Measurements from ENCODE around the gene LPP. TPM values are rescaled to one million over a fixed set of nuclear protein-coding genes. Genes with fewer than 3 reads are reported as not detected.
A peak's percentile ranks its signal among the peaks of the same experiment; 100 is the strongest.

Gene LPP
- total RNA-seq, 6 donors from 2014 or later = 86.0 to 196 (median 160) TPM

- 92 to 95% methylated on average over 5 of the region's 5 CpGs for WGBS, 2 donors
- no peak for ATAC-seq (ENCODE audit: low FRiP score in 2 of 2)
- TF ChIP-seq EP300 (IDR thresholded peaks at IDR 0.05) = no peak
- no peak for DNase-seq
- Histone ChIP-seq H3K27me3 (no peaks in the 10 kb centered on the region), H3K36me3 (no peaks in the 10 kb centered on the region), H3K4me1 (no peaks in the 10 kb centered on the region), H3K27ac (no peak overlapping the region), H3K9me3 (no peaks in the 10 kb centered on the region), H3K4me3 (no peak overlapping the region)
Observed at GRCh38 chr3:188754267-188754666, 600.3 kb downstream of the LPP start.

- ATAC-seq (ENCODE audit: low FRiP score in 2 of 2) = no peak
- TF ChIP-seq POLR2A (IDR thresholded peaks at IDR 0.05) = no peak
- TF ChIP-seq EP300 (IDR thresholded peaks at IDR 0.05) = no peak
- no peak for TF ChIP-seq CTCF (IDR thresholded peaks at IDR 0.05)
- TF ChIP-seq POLR2AphosphoS5 (IDR thresholded peaks at IDR 0.05) = no peak
Observed at GRCh38 chr3:188756241-188756640, 602.3 kb downstream of the LPP start.

GRCh38 chr3:188759336-188760005 lies 605.5 kb downstream of the LPP start:
- Histone ChIP-seq H3K27ac (no peak overlapping the region), H3K4me3 (no peak overlapping the region), H3K36me3 (no peaks in the 10 kb centered on the region), H3K4me1 (peaks cover 0 to 6% (median 5%) of the 10 kb centered on the region in 4 donors), H3K27me3 (no peaks in the 10 kb centered on the region), H3K9me3 (no peaks in the 10 kb centered on the region)
- no peak for DNase-seq
- ATAC-seq (ENCODE audit: low FRiP score in 2 of 2) = no peak
- 87 to 96% methylated on average over 5 of the region's 5 CpGs for WGBS, 2 donors
- TF ChIP-seq POLR2A (IDR thresholded peaks at IDR 0.05) (no peak), EP300 (IDR thresholded peaks at IDR 0.05) (no peak)

More at GRCh38 chr3:188756241-188756640, 602.3 kb downstream of the LPP start:
- Histone ChIP-seq H3K4me3 (no peak overlapping the region), H3K27ac (no peak overlapping the region), H3K27me3 (no peaks in the 10 kb centered on the region), H3K4me1 (peaks cover 0 to 5% (median 4%) of the 10 kb centered on the region in 4 donors), H3K9me3 (no peaks in the 10 kb centered on the region), H3K36me3 (no peaks in the 10 kb centered on the region)
- no peak for DNase-seq
- WGBS, 2 donors = 99 to 100% methylated on average over 3 of the region's 3 CpGs

- no peaks in the 10 kb centered on the region for H3K27me3 ChIP-seq
- no peak for ATAC-seq (ENCODE audit: low FRiP score in 2 of 2)
- H3K4me1 ChIP-seq = peaks cover 0 to 13% (median 7%) of the 10 kb centered on the region in 4 donors
- TF ChIP-seq POLR2AphosphoS5 (IDR thresholded peaks at IDR 0.05) = no peak
- no peak for TF ChIP-seq POLR2A (IDR thresholded peaks at IDR 0.05)
- TF ChIP-seq EP300 (IDR thresholded peaks at IDR 0.05) = peak in 1 of 4 donors; percentile 67
- H3K9me3 ChIP-seq = no peaks in the 10 kb centered on the region
- DNase-seq = no peak
- H3K27ac ChIP-seq = peak overlapping the region in 2 of 4 donors; percentile 17 to 57
- no peak overlapping the region for H3K4me3 ChIP-seq
- 69 to 85% methylated on average over 3 of the region's 3 CpGs for WGBS, 2 donors
- H3K36me3 ChIP-seq = no peaks in the 10 kb centered on the region
Observed at GRCh38 chr3:188760408-188760807, 606.5 kb downstream of the LPP start.

GRCh38 chr3:188761439-188761838 lies 607.5 kb downstream of the LPP start:
- Histone ChIP-seq H3K9me3 (no peaks in the 10 kb centered on the region), H3K27ac (peak overlapping the region in 1 of 4 donors; percentile 57), H3K4me1 (peaks cover 0 to 13% (median 7%) of the 10 kb centered on the region in 4 donors), H3K36me3 (no peaks in the 10 kb centered on the region), H3K4me3 (no peak overlapping the region), H3K27me3 (no peaks in the 10 kb centered on the region)
- ATAC-seq (ENCODE audit: low FRiP score in 2 of 2) (no peak), DNase-seq (no peak)
- 76 to 80% methylated on average over 6 of the region's 6 CpGs for WGBS, 2 donors
- TF ChIP-seq POLR2AphosphoS5 (IDR thresholded peaks at IDR 0.05) = no peak
- no peak for TF ChIP-seq CTCF (IDR thresholded peaks at IDR 0.05)
- TF ChIP-seq EP300 (IDR thresholded peaks at IDR 0.05) = no peak
- TF ChIP-seq POLR2A (IDR thresholded peaks at IDR 0.05) = no peak

GRCh38 chr3:188761964-188762363 lies 608.0 kb downstream of the LPP start:
- ATAC-seq (ENCODE audit: low FRiP score in 2 of 2) (no peak), DNase-seq (no peak)
- no peak overlapping the region for H3K4me3 ChIP-seq
- TF ChIP-seq POLR2A (IDR thresholded peaks at IDR 0.05) (no peak), POLR2AphosphoS5 (IDR thresholded peaks at IDR 0.05) (no peak), CTCF (IDR thresholded peaks at IDR 0.05) (no peak), EP300 (IDR thresholded peaks at IDR 0.05) (no peak)
- peaks cover 0 to 13% (median 7%) of the 10 kb centered on the region in 4 donors for H3K4me1 ChIP-seq
- no peaks in the 10 kb centered on the region for H3K27me3 ChIP-seq
- no peak overlapping the region for H3K27ac ChIP-seq
- H3K36me3 ChIP-seq = no peaks in the 10 kb centered on the region
- WGBS, 2 donors = 90 to 99% methylated on average over 3 of the region's 3 CpGs
- H3K9me3 ChIP-seq = no peaks in the 10 kb centered on the region
